GM12873 (cell line): Measurements from ENCODE around the gene INAFM1.

ENCODE experiments used
- TF ChIP-seq, protein P1 (sequence below): IDR thresholded peaks from 2 replicates; pipeline ENCODE4 v1.5.1; 2012; ENCODE audit warnings: low read depth, mild to moderate bottlenecking, moderate library complexity, low read length, control low read depth; ENCODE audit not compliant: insufficient read depth; ENCODE audit errors: missing control alignments

The INAFM1 gene

DNA sequence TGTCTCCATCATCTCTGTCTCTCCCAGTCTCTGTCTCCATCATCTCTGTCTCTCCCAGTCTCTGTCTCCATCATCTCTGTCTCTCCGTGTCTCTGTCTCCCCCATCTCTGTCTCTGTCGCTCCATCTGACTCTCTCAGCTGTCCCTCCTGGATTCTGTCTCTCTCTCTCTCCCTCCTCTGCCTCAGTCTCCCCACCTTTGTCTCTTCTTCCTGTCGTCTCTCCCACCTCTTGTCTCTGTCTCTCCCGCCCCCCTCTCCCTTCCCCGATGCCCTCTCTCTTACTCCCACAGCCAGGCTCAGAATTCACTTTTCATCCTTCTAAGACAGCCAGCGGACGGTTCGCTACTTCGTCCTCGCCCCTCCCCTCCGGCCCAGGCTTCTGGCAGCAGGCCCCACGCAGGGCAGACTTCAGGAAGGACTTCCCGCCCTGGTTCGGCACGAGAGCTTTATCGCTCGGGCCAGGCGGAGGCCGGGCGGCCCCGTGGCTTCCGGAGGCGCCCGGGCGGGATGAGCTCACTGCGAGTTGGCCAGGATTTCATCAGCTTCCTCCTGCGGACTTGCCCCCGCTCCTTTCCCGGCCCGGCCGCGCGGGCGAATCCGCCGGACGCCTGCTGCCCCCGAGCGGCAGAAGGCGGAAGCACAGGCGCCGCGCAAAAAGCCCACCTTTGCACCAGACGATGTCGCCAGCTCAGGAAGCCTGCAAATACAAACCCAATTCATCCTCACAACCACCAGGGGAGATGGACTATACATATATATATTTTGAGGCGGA is 30.7 kb upstream of the INAFM1 start:
- TF ChIP-seq, protein P1, sequence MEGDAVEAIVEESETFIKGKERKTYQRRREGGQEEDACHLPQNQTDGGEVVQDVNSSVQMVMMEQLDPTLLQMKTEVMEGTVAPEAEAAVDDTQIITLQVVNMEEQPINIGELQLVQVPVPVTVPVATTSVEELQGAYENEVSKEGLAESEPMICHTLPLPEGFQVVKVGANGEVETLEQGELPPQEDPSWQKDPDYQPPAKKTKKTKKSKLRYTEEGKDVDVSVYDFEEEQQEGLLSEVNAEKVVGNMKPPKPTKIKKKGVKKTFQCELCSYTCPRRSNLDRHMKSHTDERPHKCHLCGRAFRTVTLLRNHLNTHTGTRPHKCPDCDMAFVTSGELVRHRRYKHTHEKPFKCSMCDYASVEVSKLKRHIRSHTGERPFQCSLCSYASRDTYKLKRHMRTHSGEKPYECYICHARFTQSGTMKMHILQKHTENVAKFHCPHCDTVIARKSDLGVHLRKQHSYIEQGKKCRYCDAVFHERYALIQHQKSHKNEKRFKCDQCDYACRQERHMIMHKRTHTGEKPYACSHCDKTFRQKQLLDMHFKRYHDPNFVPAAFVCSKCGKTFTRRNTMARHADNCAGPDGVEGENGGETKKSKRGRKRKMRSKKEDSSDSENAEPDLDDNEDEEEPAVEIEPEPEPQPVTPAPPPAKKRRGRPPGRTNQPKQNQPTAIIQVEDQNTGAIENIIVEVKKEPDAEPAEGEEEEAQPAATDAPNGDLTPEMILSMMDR: peak; percentile 91

DNA sequence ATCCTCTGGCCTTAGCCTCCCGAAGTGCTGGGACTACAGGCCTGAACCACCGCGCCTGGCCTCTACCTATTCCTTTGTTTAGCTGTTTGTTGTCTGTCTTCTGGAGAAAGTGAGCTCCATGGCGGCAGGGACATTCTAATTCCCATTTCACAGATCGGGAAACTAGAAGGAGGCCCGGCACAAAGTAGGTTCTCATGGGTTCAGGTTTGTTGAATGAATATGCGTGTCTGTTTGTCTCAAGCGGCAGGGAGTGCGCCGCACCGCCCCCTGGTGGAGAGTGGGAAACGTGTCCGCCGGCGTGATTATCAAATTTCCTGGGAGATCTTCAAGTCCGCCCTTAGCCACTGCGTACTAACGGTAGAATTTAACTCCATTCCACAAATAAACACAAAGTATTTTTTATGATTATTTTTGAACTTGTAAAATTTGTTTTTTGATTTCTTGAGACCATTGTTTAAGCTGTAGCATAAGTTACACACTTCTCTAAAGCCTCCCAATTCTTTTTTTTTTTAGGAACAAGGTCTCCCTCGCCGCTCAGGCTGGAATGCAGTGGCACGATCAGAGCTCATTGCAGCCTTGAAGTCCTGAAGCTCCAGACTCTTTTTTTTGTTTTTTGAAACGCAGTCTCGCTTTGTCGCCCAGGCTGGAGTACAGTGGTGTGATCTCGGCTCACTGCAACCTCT is 27.2 kb upstream of the INAFM1 start:
- TF ChIP-seq, protein P1: peak; percentile 88

GRCh38 chr19:47253467-47253881 is 21.2 kb upstream of the INAFM1 start:
- TF ChIP-seq, protein P1: no peak

GRCh38 chr19:47253970-47254369 is 20.7 kb upstream of the INAFM1 start:
- TF ChIP-seq, protein P1: no peak

GRCh38 chr19:47255879-47256692 is 18.6 kb upstream of the INAFM1 start, which contains the start of gene CCDC9:
Gene CCDC9 (plus strand): TSS chr19:47256525. CDS start chr19:47258401, 1,876 bp downstream.
- TF ChIP-seq, protein P1: no peak

DNA sequence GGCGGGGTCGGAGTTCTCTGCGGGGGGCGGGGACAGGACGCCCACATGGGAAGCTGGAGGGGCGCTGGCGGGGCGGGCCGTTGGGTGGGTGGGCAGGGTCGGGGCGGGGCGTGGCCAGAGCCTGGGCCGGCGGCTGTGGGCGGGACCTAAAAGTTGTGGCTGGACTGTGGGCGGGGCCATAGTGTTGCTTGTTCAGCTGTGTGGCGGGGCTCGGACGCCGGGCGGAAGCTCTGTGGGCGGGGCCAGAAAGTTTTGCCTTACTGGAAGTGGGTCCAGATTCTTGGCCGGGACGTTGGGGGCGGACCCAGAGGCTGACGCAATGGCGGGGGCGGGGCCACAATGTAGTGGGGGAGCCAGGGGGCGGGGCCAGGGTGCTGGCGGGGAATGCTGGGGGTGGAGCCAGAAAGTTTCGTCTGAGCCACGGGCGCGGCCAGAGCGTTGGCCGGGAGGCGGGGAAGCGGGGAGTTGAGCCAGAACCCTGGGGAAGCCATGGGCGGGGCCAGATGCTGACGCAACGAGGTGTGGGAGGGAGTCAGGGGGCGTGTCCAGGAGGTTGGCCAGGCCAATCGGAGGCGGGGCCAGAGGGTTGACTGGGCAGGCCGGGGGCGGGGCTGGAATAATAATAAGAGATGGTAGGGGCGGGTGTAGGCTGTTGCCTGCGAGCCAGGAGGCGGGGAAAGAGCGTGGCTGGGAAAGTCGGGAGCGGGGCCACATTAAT is 17.8 kb upstream of the INAFM1 start:
- TF ChIP-seq, protein P1: no peak
